ENCODE data around the gene TRIM29. TPM values are rescaled to one million over a fixed set of nuclear protein-coding genes. Genes with fewer than 3 reads are reported as not detected.

The TRIM29 gene
- total and polyA plus RNA-seq, 10 of the 15 experiments (the other 5 are each of a cell fraction or from before 2014, with no cell fraction given), result 0.08 to 0.67 (median 0.26) TPM; not detected in 5

DNA sequence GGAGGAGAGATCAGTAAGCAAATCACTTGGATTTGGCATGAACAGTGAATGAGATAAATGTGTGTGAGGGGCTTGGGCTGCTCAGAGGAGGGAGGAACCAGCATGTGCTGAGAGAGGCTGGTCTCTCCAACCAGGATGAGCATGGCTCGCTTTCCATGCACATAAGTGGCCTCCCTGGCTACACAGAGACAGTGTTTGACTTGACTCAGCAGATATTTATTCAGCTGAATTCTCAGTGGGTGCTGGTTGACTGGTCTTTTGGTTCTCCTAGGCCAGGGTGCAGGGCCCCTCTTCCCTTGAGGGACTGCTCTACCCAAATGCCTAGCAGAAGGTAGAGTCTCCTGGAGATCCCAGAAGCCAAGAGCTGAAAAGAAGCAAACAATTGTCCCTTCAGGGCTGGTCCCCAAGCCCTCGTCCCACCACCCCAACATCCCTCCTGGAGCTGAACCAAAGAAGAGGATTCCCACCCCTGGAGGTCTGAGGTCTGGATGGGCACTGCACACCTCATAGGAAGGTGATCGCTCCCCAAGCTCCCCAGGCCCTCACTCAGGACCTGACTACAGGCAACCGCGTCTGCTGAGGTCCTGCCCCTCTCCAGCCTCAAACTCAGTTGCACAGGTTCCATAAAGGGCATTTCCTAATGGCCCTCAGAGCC lies 3.3 kb upstream of the TRIM29 start:
- H3K9ac ChIP-seq (ENCODE audit: control insufficient read depth, insufficient read depth, low read length), result no peak overlapping the region
- no peaks in the 10 kb centered on the region for H3K4me1 ChIP-seq (ENCODE audit: control insufficient read depth, insufficient read depth, low read length)
- H3K36me3 ChIP-seq (ENCODE audit: control insufficient read depth in 2 of 2, insufficient read depth in 2 of 2, low read length in 1 of 2), result no peaks in the 10 kb centered on the region
- no peak overlapping the region for H3K4me3 ChIP-seq
- H3K4me2 ChIP-seq (ENCODE audit: control insufficient read depth, insufficient read depth), result no peak overlapping the region
- intact Hi-C loops (cut with micrococcal nuclease; ENCODE audit: unreplicated experiment), result no loop called here
- no peak for DNase-seq (ENCODE audit: low read depth, low spot score)
- ChIA-PET CTCF (interaction anchor here (1.1 kb wide), 1 partner anchor 249 kb away, joined by 4 read pairs; no protein-coding TSS in a partner anchor), POLR2A (no interaction called here), RAD21 (ENCODE audit: unreplicated experiment) (no interaction called here), SMC1A (ENCODE audit: uncharacterized antibody, unreplicated experiment) (no interaction called here)
- in situ Hi-C loops (cut with MboI), result no loop called here
- no peak for ATAC-seq
- no peak for FAIRE-seq
- no peaks in the 10 kb centered on the region for H3K9me3 ChIP-seq (replicated peaks; ENCODE audit: control insufficient read depth, insufficient read depth, low read length)
- no peaks in the 10 kb centered on the region for H3K79me2 ChIP-seq (ENCODE audit: control insufficient read depth, insufficient read depth, low read length)
- no peak overlapping the region for H3K27ac ChIP-seq (ENCODE audit: control insufficient read depth, insufficient read depth)
- H2AFZ ChIP-seq (ENCODE audit: control insufficient read depth, low read depth, low read length), result no peak overlapping the region
- TF ChIP-seq, protein P1, sequence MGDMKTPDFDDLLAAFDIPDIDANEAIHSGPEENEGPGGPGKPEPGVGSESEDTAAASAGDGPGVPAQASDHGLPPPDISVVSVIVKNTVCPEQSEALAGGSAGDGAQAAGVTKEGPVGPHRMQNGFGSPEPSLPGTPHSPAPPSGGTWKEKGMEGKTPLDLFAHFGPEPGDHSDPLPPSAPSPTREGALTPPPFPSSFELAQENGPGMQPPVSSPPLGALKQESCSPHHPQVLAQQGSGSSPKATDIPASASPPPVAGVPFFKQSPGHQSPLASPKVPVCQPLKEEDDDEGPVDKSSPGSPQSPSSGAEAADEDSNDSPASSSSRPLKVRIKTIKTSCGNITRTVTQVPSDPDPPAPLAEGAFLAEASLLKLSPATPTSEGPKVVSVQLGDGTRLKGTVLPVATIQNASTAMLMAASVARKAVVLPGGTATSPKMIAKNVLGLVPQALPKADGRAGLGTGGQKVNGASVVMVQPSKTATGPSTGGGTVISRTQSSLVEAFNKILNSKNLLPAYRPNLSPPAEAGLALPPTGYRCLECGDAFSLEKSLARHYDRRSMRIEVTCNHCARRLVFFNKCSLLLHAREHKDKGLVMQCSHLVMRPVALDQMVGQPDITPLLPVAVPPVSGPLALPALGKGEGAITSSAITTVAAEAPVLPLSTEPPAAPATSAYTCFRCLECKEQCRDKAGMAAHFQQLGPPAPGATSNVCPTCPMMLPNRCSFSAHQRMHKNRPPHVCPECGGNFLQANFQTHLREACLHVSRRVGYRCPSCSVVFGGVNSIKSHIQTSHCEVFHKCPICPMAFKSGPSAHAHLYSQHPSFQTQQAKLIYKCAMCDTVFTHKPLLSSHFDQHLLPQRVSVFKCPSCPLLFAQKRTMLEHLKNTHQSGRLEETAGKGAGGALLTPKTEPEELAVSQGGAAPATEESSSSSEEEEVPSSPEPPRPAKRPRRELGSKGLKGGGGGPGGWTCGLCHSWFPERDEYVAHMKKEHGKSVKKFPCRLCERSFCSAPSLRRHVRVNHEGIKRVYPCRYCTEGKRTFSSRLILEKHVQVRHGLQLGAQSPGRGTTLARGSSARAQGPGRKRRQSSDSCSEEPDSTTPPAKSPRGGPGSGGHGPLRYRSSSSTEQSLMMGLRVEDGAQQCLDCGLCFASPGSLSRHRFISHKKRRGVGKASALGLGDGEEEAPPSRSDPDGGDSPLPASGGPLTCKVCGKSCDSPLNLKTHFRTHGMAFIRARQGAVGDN (IDR thresholded peaks at IDR 0.05), result no peak
- TF ChIP-seq, protein P2, sequence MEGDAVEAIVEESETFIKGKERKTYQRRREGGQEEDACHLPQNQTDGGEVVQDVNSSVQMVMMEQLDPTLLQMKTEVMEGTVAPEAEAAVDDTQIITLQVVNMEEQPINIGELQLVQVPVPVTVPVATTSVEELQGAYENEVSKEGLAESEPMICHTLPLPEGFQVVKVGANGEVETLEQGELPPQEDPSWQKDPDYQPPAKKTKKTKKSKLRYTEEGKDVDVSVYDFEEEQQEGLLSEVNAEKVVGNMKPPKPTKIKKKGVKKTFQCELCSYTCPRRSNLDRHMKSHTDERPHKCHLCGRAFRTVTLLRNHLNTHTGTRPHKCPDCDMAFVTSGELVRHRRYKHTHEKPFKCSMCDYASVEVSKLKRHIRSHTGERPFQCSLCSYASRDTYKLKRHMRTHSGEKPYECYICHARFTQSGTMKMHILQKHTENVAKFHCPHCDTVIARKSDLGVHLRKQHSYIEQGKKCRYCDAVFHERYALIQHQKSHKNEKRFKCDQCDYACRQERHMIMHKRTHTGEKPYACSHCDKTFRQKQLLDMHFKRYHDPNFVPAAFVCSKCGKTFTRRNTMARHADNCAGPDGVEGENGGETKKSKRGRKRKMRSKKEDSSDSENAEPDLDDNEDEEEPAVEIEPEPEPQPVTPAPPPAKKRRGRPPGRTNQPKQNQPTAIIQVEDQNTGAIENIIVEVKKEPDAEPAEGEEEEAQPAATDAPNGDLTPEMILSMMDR (IDR thresholded peaks at IDR 0.05 in 2 of 3, conservative IDR thresholded peaks at IDR 0.05 in 1 of 3; ENCODE audit: control insufficient read depth in 2 of 3, extremely low read depth in 1 of 3, insufficient read depth in 1 of 3, low read depth in 3 of 3, low read length in 3 of 3), result no peak
- 17% methylated on average over 4 of the region's 5 CpGs for WGBS (ENCODE audit: insufficient coverage, insufficient replicate concordance, low lambda C conversion rate, missing lambda C conversion rate)
- no TSS peak for BruUV-seq (replicated peaks)
- H4K20me1 ChIP-seq (ENCODE audit: control insufficient read depth, insufficient read depth), result no peaks in the 10 kb centered on the region
- peaks cover 10 to 14% of the 10 kb centered on the region in 2 experiments for H3K27me3 ChIP-seq (replicated peaks in 1 of 2; ENCODE audit: control insufficient read depth in 2 of 2, insufficient read depth in 2 of 2, low read length in 1 of 2)
